ENCODE data around the gene ATIC.

ATIC gene

GRCh38 chr2:215392164-215392563 is 80.3 kb downstream of the ATIC start:
- no peaks in the 10 kb centered on the region for H3K9me3 Mint-ChIP-seq
- peaks cover 8% of the 10 kb centered on the region for H3K27me3 Mint-ChIP-seq

GRCh38 chr2:215392687-215393270 is 80.9 kb downstream of the ATIC start:
- H3K27ac Mint-ChIP-seq, result no peak overlapping the region
- no peak for ATAC-seq
- no peak for DNase-seq
- H3K4me1 Mint-ChIP-seq, result no peaks in the 10 kb centered on the region
- peaks cover 8% of the 10 kb centered on the region for H3K27me3 Mint-ChIP-seq
- H3K9me3 Mint-ChIP-seq, result no peaks in the 10 kb centered on the region
- no peak overlapping the region for H3K4me3 Mint-ChIP-seq

More at GRCh38 chr2:215392164-215392563, 80.3 kb downstream of the ATIC start:
- no peaks in the 10 kb centered on the region for H3K4me1 Mint-ChIP-seq
- no peak for DNase-seq
- H3K27ac Mint-ChIP-seq, result no peak overlapping the region
- H3K4me3 Mint-ChIP-seq, result no peak overlapping the region
- ATAC-seq, result no peak

GRCh38 chr2:215394102-215394805 is 82.4 kb downstream of the ATIC start:
- H3K27ac Mint-ChIP-seq, result no peak overlapping the region
- H3K9me3 Mint-ChIP-seq, result no peaks in the 10 kb centered on the region
- H3K27me3 Mint-ChIP-seq, result peaks cover 8% of the 10 kb centered on the region
- no peak overlapping the region for H3K4me3 Mint-ChIP-seq
- no peak for DNase-seq
- no peaks in the 10 kb centered on the region for H3K4me1 Mint-ChIP-seq
- no peak for ATAC-seq

- DNase-seq (no peak), ATAC-seq (no peak)
- H3K27me3 Mint-ChIP-seq, result peaks cover 8% of the 10 kb centered on the region
- no peak overlapping the region for H3K27ac Mint-ChIP-seq
- no peak overlapping the region for H3K4me3 Mint-ChIP-seq
- H3K9me3 Mint-ChIP-seq, result no peaks in the 10 kb centered on the region
- no peaks in the 10 kb centered on the region for H3K4me1 Mint-ChIP-seq
These were observed 84.0 kb downstream of the ATIC start for GRCh38 chr2:215395687-215396460.

GRCh38 chr2:215396595-215397313 is 84.9 kb downstream of the ATIC start:
- no peaks in the 10 kb centered on the region for H3K9me3 Mint-ChIP-seq
- H3K4me3 Mint-ChIP-seq, result no peak overlapping the region
- H3K4me1 Mint-ChIP-seq, result no peaks in the 10 kb centered on the region
- H3K27me3 Mint-ChIP-seq, result peaks cover 8% of the 10 kb centered on the region
- ATAC-seq (no peak), DNase-seq (no peak)
- no peak overlapping the region for H3K27ac Mint-ChIP-seq

GRCh38 chr2:215397632-215398341 is 85.9 kb downstream of the ATIC start:
- H3K27ac Mint-ChIP-seq, result no peak overlapping the region

GRCh38 chr2:215399067-215399716 is 87.3 kb downstream of the ATIC start:
- no peak for DNase-seq
- no peaks in the 10 kb centered on the region for H3K9me3 Mint-ChIP-seq
- no peaks in the 10 kb centered on the region for H3K4me1 Mint-ChIP-seq
- H3K27ac Mint-ChIP-seq, result no peak overlapping the region
- no peak overlapping the region for H3K4me3 Mint-ChIP-seq
- ATAC-seq, result no peak
- peaks cover 8% of the 10 kb centered on the region for H3K27me3 Mint-ChIP-seq

More at GRCh38 chr2:215397632-215398341, 85.9 kb downstream of the ATIC start:
- DNase-seq (no peak), ATAC-seq (no peak)
- Mint-ChIP-seq H3K4me1 (no peaks in the 10 kb centered on the region), H3K27me3 (peaks cover 8% of the 10 kb centered on the region), H3K9me3 (no peaks in the 10 kb centered on the region), H3K4me3 (no peak overlapping the region)

Measured in stimulated activated naive CD8-positive, alpha-beta T cell treated with anti-CD3 and anti-CD28 coated beads, Interleukin-15, amount 100 ng/mL, for 72 hours (primary cell).